ENCODE data around the gene FAM53A. TPM values are rescaled to one million over a fixed set of nuclear protein-coding genes. Genes with fewer than 3 reads are reported as not detected.
"Not testable (repeated sequence)": the region's sequence is repeated elsewhere in the genome, so short reads cannot be mapped to it uniquely, and the experiment has no call there.

FAM53A gene
- total RNA-seq, 1 donor from 2014 or later: 0.95 TPM

DNA sequence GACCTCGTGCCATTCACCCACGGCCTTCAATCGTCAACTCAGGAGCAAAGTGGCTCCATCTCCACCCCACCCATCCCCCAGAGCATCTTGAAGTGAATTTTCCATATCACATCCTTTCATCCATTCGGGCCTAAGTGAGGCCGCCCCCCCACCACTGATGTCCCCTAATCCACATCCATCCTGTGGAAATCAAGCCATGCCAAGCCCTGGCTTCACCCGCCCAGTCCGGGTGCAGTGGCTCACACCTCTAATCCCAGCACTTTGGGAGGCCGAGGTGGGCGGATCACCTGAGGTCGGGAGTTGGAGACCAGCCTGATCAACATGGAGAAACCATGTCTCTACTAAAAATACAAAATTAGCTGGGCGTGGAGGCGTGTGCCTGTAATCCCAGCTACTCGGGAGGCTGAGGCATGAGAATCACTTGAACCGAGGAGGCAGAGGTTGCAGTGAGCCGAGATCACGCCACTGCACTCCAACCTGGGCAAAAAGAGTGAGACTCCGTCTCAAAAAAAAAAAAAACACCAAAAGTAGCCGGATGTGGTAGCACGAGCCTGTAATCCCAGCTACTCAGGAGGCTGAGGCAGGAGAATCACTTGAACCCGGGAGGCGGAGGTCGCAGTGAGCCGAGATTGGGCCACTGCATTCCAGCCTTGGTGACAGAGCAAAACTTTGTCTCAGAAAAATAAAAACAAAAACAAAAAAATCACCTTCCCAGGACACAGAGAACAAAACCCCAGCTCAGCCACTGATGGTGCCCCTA lies 76.5 kb downstream of the FAM53A start:
- intact Hi-C loops (cut with micrococcal nuclease): not testable (repeated sequence)

DNA sequence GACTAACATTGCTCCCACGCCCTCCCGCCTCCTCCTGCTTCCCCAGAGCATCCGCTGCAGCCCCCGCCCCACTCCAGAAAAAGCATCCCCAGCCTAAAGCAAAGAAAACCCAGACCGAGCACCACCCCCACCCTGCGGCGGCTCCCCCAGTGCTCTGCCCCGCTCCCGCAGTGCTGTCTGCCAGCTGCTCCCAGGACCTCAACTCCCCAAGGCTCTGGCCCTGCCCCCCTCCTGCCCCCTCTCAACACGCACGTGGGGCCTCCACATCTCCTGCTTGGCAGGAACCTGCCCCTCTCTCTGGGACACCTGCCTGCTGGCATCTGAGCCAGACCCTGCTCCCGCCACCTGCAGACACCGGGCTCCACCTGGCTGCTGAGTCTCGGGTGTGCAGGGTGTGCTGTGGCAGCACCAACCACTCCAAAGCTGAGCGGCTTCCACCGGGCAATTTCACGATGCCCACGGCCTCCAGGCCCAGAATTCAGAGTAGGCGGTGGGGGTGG lies 79.4 kb downstream of the FAM53A start:
- intact Hi-C loops (cut with micrococcal nuclease): no loop called here

DNA sequence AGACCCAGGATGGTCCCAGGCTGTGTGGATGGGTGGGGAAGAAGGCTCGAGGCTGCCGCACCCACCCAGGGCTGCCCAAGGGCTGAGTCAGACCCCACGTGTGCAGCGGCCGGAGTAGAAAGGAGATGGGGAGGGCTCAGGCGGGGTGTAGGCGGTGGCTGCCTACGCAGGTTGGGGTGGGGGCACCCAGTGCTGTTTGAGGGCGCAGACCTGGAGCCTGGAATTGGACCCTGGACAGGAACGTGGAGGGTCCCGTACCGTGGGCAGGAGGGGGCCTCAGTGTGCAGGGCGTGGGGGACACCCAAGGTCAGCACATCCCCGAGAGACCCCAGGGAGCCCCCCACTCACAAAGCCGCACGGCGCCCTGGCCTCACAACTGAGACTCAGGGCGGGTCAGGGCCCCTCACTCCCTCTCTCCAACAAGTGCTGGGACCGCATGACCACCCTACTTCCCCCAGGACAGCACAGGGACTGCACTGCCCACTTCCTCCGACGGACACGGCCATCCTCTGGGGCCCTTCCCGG lies 79.9 kb downstream of the FAM53A start:
- intact Hi-C loops (cut with micrococcal nuclease): no loop called here

DNA sequence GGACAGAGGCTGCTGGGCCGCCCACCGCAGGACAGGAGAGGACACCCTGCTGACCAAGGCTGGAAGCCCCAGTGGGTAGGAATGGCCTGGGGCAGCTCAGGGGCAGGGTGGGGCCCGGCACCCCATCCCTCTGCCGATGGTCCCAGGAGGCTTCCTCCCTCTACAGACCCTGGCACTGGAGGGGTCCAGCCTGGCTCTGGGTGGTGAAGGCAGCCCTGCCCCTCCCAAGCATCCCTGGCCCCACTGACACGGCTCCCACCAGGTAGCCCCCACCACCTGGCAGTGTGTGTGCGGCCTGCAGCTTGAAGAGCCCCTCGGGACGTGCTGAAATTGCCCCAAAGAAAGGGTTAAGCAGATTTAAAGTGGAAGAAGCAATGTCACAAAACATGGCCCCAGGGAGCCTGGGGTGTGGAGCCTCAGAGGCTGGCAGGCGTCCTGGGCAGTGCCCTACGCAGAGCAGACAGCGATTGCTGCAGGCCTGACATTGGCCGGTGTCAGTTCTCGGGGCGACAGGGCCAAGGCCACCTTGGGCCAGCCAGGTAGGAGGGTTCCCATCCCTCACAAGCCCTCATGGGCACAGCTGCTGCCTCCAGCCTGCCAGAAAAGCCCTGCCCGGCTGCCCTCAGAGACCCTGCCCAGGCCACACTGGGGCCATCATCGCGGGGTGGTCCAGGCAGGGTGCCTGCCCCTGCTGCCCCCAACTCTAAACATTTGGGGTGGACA lies 80.5 kb downstream of the FAM53A start:
- intact Hi-C loops (cut with micrococcal nuclease): no loop called here

DNA sequence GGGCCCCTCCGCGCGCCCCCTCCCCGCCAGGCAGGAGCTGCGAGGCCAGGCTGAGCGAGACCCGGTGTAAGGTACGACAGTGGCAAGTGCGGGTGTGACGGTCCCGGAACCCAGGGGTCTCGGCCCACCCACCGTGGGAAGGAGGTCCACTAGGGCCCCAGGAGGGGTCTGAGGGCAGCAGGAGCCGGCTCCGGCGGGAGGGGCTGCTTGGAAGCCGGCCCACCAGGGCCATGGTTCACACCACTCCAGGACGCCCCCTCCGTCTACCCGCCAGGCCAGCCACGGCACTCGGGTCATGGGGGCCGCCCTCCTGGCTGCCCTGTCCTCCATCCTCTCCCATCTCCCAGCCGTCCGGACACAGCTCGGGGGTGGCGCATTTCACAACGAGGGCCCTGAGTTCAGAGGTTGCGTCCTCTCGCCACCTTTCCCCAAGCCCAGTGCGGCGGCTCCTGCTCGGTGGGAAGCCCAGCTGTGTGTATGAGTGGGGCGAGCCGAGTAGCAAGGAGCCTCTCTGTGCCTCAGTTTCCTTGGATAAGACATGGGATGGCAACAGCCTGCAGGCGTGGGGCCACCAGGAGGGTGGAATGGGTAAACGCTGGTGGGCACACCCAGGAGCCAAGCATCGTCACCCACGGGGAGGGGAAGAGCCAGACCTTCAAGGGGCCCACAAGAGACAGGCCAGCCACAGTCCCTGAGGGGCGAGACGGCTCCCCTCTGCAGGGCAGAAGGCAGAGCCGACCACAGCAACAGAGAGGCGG lies 81.3 kb downstream of the FAM53A start:
- intact Hi-C loops (cut with micrococcal nuclease): no loop called here

DNA sequence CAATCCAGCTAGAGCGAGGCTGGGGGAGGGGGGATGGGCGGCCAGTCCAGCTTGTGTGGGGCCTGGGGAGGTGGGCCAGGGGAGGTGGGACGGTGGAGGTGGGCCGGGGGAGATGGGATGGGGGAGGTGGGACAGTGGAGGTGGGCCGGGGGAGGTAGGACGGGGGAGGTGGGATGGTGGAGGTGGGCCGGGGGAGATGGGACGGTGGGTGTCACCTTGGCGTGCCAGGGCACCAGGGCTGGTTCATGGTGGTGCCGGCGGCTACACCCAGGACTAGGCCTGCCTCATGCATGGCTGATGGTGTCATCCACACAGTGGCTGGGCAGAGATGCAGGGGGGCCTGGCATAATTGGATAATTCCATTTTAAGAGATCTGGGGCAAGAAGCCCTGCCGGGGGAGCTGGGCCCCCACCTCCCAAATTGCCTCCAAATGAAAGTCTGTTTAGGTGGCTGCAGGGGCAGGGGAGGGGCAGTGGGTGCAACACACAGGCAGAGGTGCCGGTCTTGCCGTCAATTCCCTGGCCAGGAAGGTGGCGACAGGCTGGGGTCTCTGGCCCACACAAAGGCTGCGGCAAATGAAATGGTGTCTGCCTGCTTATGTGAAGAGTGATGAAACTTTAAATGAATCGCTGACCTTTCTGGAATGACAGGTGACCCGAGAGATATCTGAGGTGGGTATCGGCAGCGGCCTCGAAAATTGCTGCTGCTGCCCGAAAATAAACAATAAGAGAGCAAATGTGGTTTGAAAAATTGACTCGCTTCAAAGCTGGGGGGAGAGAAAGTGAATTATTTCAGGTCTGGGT lies 82.1 kb downstream of the FAM53A start:
- intact Hi-C loops (cut with micrococcal nuclease): no loop called here

DNA sequence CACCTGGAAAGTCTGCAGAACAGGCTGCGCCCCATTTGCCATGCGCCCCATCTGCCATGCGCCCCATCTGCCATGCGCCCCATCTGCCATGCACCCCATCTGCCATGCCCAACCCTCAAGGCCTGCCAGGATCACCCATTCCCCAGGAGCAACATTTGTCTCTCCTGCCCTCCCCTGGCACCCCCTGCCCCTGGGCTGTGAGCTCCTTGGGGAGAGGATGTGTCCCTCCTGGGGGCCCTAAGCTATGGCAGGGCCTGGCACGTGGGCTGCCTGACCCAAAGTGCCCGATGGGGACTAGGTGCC lies 82.6 kb downstream of the FAM53A start:
- intact Hi-C loops (cut with micrococcal nuclease): no loop called here

DNA sequence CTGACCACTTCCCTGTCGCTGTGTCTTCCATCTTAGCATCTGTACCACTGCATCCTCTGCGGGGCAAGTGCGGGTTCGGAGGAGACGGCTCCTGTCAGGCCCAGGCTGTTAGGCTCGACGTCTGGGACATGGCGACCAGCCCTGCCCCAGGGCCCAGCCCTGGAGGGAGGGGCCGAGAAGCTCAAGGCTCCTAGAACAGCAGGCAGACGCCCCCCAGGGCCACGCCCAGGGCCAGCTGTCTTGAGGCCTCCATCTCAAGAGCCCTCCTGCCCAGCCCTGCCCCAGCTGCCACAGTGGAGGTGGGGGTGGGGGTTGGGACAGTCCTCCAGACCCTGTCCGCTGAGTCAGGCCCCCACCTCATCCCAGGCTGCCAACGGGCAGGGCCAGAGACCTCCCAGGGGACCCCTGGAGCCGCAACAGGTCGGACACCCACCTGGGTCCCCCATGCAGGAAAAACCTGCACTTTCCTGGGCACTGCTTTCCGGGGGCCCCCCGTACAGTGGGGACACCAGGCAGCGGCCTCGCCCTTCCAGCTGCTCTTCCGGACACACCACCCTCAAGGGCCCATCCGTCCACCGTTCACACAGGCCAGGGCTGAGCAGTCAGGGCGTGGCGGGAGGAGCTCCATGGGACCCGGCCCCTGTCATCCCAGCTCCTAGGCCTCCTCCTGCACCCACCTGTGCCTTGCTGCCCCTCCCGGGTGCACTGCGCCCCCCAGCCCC lies 83.1 kb downstream of the FAM53A start:
- intact Hi-C loops (cut with micrococcal nuclease): no loop called here

DNA sequence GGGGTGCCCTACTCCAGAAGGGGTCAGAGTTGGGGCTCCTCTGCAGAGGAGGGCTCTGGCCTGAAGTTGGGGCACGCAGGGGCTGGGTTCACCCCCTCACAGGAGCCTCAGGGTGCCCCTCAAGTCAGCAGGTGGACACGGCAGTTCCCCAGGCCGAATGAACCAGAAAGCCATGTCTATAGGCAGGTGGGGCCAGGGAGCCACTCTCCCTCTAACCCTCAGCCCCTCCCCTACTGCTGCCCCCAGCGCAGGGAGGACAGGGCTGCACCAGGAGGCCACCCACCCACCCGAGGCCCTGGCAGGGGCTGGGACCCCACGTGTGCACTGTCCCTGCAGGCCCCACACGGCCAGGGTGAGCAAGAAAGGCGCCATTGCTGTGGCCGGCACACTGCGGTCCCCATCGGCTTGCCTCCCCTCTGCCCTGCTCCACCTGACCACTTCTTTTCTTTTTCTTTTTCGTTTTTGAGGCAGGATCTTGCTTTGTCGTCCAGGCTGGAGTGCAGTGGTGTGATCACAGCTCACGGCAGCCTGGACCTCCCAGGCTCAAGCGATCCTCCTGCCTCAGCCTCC lies 83.8 kb downstream of the FAM53A start:
- intact Hi-C loops (cut with micrococcal nuclease): no loop called here

DNA sequence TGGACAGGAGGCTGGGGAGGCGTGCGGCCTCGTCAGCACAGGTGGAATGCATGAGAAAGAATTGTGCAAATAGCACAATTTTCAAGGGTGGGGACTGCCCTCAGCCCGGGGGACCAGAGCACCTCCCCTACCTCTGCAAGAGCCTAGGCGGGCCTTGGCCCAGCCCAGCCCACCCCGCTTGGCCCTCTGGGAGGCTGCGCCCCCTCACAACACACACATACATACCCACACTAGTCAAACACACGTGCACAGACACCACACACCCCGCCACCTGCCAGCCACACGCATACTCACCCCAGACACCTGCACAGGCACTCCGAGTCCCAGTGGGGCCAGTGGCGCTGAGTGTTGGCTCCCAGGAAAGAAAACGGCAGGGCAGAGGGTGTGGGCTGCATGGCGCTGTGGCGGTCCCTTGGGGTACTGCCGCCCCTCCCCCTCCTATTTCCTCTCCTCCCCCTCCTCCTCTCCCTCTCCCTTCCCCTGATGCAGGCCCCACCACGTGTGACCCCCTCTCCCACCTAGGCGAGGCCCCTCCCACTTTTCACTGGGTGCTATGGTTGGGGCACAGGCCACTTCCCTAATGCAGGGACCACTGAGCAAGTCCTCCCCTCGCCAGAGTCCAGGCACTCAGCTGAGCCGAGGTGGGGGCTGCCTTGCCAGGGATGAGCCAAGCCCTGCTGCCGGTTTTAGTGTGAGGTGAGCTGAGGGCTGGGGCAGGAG lies 84.5 kb downstream of the FAM53A start:
- intact Hi-C loops (cut with micrococcal nuclease): no loop called here

DNA sequence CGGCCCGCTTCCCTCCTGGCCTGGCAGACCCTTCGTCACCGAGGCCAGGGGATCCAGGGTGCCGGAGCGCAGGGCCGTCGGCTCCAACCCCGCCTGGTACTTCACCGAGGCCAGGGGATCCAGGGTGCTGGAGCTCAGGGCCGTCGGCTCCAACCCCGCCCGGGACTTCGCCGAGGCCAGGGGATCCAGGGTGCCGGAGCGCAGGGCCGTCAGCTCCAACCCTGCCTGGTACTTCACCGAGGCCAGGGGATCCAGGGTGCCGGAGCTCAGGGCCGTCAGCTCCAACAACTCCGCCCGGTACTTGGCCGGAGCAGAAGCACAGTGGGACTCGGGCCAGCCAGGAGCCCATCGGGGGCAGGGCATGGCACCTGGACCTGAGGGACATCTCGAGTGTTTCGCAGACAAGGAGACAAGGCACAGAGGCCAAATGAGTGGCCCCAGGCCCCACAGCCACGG lies 85.1 kb downstream of the FAM53A start:
- intact Hi-C loops (cut with micrococcal nuclease): no loop called here

DNA sequence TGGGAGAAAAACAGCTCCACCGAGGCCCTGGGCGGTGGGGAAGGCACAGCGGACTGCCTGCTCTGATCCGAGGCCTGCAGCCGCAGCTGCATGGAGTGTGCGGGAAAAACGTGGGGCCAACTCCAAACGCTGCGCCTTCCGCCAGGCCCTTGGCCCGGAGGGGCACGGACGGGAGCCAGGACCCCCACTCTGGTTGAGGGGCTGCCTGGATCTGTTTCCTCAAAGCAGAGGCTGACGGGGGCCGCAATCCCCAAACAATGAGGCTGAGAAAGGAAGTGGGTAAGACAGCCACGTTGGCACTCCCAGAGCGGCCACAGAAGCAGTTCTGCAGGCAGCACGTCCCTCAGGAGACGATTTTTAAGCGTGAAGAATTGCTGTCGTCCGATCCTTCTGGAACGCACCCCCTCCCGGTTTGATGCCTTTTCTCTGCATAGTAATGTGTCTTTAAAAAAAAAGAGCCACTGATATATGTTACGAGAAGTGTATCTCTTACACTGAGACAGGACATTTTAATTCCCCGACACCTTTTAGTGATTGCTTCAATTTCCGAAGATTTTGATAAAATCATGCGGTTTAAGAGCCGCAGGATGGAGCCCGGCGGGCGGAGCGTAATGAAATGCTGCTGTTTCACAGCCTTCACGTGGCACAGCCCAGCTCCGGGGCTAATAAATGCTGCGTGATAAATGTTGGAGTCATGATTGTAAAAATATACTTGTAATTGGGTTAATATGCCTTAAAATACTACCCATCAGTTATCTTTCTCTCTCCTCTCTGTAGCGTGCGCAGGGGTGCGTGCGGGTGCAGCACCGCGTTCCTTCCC lies 85.7 kb downstream of the FAM53A start:
- intact Hi-C loops (cut with micrococcal nuclease): no loop called here

DNA sequence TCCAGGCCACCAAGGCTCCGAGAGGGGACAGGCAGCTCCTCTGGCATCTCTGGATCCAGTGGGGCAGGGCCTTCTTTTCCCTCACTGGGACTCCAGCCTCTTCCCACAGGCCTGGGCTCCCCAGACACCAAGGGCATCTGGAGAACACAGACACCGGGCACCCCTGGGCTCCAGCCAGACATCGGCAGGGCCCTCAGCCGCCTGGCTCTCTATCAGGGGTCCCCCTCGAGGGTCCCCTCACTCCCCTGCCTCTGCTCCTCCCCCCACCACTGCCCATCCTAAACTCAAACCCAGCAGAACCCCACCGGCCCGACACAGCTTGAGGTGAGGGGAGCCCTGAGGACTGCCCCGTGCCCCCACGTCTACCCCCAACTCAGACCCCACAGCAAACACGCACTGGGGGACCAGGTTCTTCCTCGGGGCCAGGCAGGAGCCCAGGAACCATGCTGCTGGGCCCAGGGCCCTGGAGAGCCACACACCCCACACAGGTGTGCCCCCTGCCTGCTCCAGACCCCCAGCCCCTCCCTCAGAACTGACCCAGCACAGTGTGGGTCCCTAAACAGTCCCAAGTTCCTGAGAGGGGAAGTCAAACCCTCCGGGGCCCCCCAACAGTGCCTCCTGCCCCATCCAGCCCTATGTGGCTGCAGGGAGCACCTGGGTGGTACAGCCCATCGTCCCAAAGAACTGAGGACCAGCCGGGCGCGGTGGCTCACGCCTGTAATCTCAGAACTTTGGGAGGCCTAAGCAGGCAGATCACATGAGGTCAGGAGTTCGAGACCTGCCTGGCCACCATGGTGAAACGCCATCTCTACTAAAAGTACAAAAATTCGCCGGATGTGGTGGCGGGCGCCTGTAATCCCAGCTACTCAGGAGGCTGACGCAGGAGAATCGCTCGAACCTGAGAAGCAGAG lies 86.8 kb downstream of the FAM53A start:
- intact Hi-C loops (cut with micrococcal nuclease): no loop called here

DNA sequence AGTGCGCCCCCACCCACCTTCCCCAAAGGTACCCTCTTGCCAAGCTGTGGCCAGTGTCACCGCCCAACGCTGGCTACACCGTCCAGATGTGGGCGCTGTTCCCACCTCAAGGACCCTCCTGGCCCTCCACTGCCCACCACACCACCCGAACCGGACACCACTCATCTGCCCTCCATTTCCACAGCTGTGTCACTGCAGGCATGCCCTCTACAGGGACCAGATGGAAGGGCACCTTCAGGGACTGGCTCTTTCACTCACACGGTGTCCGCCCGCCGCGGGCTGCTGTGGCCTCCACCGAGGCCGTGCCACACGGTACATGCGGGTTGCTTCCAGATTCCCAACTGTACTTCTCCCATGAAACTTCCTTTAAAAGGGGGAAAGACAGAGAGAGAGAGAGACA lies 87.7 kb downstream of the FAM53A start:
- intact Hi-C loops (cut with micrococcal nuclease): no loop called here

DNA sequence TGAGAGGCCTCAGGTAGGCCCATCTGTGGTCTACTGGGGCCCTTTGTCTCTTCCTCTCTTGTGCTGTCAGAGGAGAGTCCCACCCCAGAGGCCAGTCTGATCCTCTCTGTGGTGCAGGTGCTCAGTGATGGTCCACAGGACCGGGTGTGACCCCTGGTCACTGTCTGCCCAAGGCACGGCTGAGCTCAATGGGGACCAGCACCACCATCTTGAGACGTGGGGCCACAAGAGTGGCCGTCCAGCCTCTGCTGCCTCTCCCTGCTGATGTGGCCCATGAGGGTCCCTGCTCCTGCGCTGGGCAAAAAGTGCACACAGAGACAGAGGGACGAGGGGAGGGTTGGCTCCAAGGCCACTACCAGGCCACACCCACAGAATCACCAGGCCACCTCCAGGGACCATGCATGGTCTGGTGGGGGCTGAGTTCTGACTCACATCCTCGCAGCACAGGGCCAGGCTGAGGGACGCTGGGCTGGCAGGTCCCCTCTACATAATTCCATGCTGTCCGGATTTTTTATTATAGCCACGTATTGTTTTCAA lies 88.3 kb downstream of the FAM53A start:
- intact Hi-C loops (cut with micrococcal nuclease): no loop called here

DNA sequence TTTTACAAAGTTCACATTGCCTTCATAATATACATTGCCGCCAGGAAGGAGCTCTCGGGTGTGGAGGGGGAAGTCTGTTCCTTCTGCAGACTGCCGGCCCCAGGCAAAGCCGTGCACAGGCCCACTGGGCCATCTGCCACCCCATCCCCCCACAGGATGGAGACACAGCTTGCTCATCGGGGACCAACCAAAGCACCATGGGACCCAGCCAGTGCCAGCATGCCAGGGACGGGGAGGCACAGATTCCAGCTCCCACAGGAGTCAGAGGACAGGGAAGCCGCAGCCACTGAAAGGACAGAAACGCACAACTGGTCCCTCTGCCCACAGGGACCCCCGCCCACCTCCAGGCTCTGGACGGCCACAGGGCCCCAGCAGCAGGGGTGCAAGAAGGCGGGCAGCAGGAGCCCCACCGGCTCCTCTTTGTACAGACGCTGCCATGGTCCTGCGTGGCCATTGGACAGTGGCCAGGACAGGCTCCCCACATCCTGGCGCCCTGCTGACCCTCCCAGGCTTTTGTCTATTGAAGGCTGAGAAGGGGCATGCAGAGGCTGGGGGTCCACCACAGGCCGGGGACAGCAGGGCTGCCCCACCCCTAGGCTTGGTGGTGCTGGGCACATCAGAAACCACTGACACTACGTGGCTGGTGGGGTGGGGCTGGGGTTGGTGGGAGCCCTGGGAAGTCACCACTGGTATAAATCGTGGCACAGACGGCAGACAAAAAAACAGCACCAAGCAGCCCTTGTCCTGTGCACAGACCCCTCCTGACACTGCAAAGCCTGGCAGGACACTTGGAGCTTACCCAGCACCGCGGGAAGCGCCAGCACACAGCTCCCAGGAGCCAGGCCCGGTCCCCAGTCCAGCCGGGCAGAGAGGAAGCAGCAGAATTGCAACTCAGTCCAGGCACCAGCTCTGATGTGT lies 89.0 kb downstream of the FAM53A start:
- intact Hi-C loops (cut with micrococcal nuclease): no loop called here

Data from T-helper 2 cell treated with Interferon-gamma antibody and Interleukin-4, amounts not matched to agents 100 ng/mL and 5 ng/mL, for 36 hours (primary cell).